IMR-90 (cell line): ENCODE measurements around the gene PALM3. TPM values are rescaled to one million over a fixed set of nuclear protein-coding genes. Genes with fewer than 3 reads are reported as not detected.

Source experiments
- CEBPB ChIP-seq: IDR thresholded peaks from 2 replicates; pipeline ENCODE4 v1.6.1; 2012; ENCODE audit warnings: low read depth, low read length, improper control_type of control experiment
- CHD1 ChIP-seq: IDR thresholded peaks from 2 replicates; pipeline ENCODE4 v1.6.1; 2012; ENCODE audit warnings: low read depth, low read length, improper control_type of control experiment
- CTCF ChIP-seq: conservative IDR thresholded peaks from 2 replicates; pipeline ENCODE4 v1.5.1; 2012; ENCODE audit warnings: mild to moderate bottlenecking, low read depth, low read length, improper control_type of control experiment
- NFE2L2 ChIP-seq: fragments of 150-350 bp; IDR thresholded peaks from 2 replicates; pipeline ENCODE4 v1.6.1; 2016; ENCODE audit warnings: low read depth, mild to moderate bottlenecking, low read length
- RAD21 ChIP-seq: IDR thresholded peaks from 2 replicates; pipeline ENCODE4 v1.6.1; 2012; ENCODE audit warnings: low read length, improper control_type of control experiment
- polyA plus RNA-seq, 3 experiments: library from polyadenylated mRNA; depleted of rRNA; stranded (reverse); fragments of >200 nt; gene quantifications; 2 replicates each; pipeline ENCODE4 v1.2.3, GENCODE V29; 2012; ENCODE audit warnings: low replicate concordance in 1 of 3
- total RNA-seq: library from RNA; depleted of rRNA; stranded (reverse); fragments of >200 nt; gene quantifications from 2 replicates; pipeline ENCODE4 v1.2.3, GENCODE V29; 2012

Gene PALM3
- total and polyA plus RNA-seq, 2 of the 4 experiments (the other 2 are of a cell fraction): 0.18 to 0.84 TPM

- TF ChIP-seq NFE2L2: no peak
- TF ChIP-seq CTCF: no peak
- no peak for TF ChIP-seq CEBPB
- no peak for TF ChIP-seq RAD21
- no peak for TF ChIP-seq CHD1
Measured at GRCh38 chr19:14030997-14031718, 30.7 kb downstream of the PALM3 start (continued).
